DMS153 treated with DMSO at 0.1 percent for 48 hours (cell line): Measurements from ENCODE around the gene APOBEC2.
A peak's percentile ranks its signal among the peaks of the same experiment; 100 is the strongest.

Experiments
- DNase-seq: peaks from one replicate; lab custom pipeline; 2025; ENCODE audit not compliant: unreplicated experiment; lab: John Stamatoyannopoulos, UW

The APOBEC2 gene

GRCh38 chr6:41058783-41059181, 5.8 kb downstream of the APOBEC2 start:
- no peak for DNase-seq

GRCh38 chr6:41059556-41059955, 6.6 kb downstream of the APOBEC2 start:
- DNase-seq: no peak

- no peak for DNase-seq
Observed at GRCh38 chr6:41061196-41061726, 8.3 kb downstream of the APOBEC2 start.

GRCh38 chr6:41062056-41062455, 9.1 kb downstream of the APOBEC2 start:
- DNase-seq: no peak

- no peak for DNase-seq
Observed at GRCh38 chr6:41063884-41064285, 10.9 kb downstream of the APOBEC2 start.

GRCh38 chr6:41064841-41065240, 11.8 kb downstream of the APOBEC2 start:
- DNase-seq: no peak

- DNase-seq: no peak
Observed at GRCh38 chr6:41065550-41066026, 12.6 kb downstream of the APOBEC2 start.

- peak; percentile 72 for DNase-seq
Observed at GRCh38 chr6:41066867-41067304, 13.9 kb downstream of the APOBEC2 start.

GRCh38 chr6:41071501-41071922, 18.5 kb downstream of the APOBEC2 start:
- DNase-seq: no peak

- peak; percentile 100 for DNase-seq
Observed at GRCh38 chr6:41071923-41072835, 19.2 kb downstream of the APOBEC2 start, which contains the start of gene OARD1. TSS of gene OARD1 (minus strand) at chr6:41072356. CDS start at chr6:41071634, 722 bp downstream.

GRCh38 chr6:41072836-41073202, 19.8 kb downstream of the APOBEC2 start, which contains the start of gene NFYA:
TSS of gene NFYA (plus strand) at chr6:41072974. CDS start at chr6:41079090, 6,116 bp downstream.
- peak; percentile 100 for DNase-seq

GRCh38 chr6:41073203-41073967, 20.4 kb downstream of the APOBEC2 start:
- peak; percentile 30 for DNase-seq

- DNase-seq: peak; percentile 47
Observed at GRCh38 chr6:41073968-41074691, 21.1 kb downstream of the APOBEC2 start.

GRCh38 chr6:41074692-41075436, 21.9 kb downstream of the APOBEC2 start:
- no peak for DNase-seq

GRCh38 chr6:41075651-41076626, 22.9 kb downstream of the APOBEC2 start:
- DNase-seq: no peak

GRCh38 chr6:41077536-41077935, 24.5 kb downstream of the APOBEC2 start:
- DNase-seq: no peak

GRCh38 chr6:41078101-41078500, 25.1 kb downstream of the APOBEC2 start:
- DNase-seq: no peak

GRCh38 chr6:41079080-41079479, 26.1 kb downstream of the APOBEC2 start:
- DNase-seq: no peak

GRCh38 chr6:41080621-41081020, 27.6 kb downstream of the APOBEC2 start:
- no peak for DNase-seq
